Measurements from ENCODE around the gene LARP1B. TPM values are rescaled to one million over a fixed set of nuclear protein-coding genes. Genes with fewer than 3 reads are reported as not detected.

LARP1B gene
- total and polyA plus RNA-seq, 2 of the 8 experiments (the other 6 are each of a cell fraction or from before 2014, with no cell fraction given) = 10.6 to 47.0 TPM

DNA sequence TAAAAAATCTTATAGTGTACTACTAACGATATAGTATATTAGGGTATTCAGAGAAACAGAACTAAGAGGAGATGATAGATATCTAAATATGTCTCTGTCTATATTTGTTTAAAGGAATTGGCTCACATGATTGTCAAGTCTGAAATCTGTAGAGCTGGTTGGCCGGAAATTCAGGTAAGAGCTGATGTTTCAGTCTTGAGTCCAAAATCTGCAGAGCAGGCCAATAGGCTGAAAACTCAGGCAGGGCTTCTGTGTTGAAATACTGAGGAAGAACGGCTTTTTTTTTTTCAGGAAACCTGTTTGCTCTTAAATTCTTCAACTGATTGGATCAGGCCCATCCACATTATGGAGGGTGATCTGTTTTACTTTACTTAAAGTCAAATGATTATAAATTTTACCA is 194.8 kb downstream of the LARP1B start (continued):
- TF ChIP-seq, protein P1, sequence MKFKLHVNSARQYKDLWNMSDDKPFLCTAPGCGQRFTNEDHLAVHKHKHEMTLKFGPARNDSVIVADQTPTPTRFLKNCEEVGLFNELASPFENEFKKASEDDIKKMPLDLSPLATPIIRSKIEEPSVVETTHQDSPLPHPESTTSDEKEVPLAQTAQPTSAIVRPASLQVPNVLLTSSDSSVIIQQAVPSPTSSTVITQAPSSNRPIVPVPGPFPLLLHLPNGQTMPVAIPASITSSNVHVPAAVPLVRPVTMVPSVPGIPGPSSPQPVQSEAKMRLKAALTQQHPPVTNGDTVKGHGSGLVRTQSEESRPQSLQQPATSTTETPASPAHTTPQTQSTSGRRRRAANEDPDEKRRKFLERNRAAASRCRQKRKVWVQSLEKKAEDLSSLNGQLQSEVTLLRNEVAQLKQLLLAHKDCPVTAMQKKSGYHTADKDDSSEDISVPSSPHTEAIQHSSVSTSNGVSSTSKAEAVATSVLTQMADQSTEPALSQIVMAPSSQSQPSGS (IDR thresholded peaks at IDR 0.05; ENCODE audit: low read length) = no peak
- no peak for TF ChIP-seq EZH2 (IDR thresholded peaks at IDR 0.05; ENCODE audit: low read depth, low read length, severe bottlenecking)
- no peak for TF ChIP-seq SP1 (IDR thresholded peaks at IDR 0.05; ENCODE audit: low read depth, low read length)
- no peak for TF ChIP-seq MAFK (IDR thresholded peaks at IDR 0.05; ENCODE audit: low read depth, low read length)
- TF ChIP-seq POLR2A (IDR thresholded peaks at IDR 0.05; ENCODE audit: control extremely low read depth in 1 of 2, low read depth in 2 of 2, low read length in 2 of 2) = no peak
- no peak for TF ChIP-seq POLR2AphosphoS5 (IDR thresholded peaks at IDR 0.05; ENCODE audit: low read depth, low read length)

Measured in H1 (cell line).